ENCODE measurements around the gene DLG2. TPM values are rescaled to one million over a fixed set of nuclear protein-coding genes. Genes with fewer than 3 reads are reported as not detected.

The DLG2 gene
- total RNA-seq, 1 donor from 2014 or later: 2.1 TPM

GRCh38 chr11:83528877-83529276 is 2098.3 kb downstream of the DLG2 start:
- H3K4me3 Mint-ChIP-seq: no peak overlapping the region
- H3K36me3 Mint-ChIP-seq (ENCODE audit: low read depth): no peaks in the 10 kb centered on the region
- H3K9me3 Mint-ChIP-seq: no peaks in the 10 kb centered on the region
- no peak overlapping the region for H3K27ac Mint-ChIP-seq
- H3K4me1 Mint-ChIP-seq (ENCODE audit: low read depth): no peaks in the 10 kb centered on the region
- intact Hi-C loops (cut with micrococcal nuclease): no loop called here
- peaks cover 2% of the 10 kb centered on the region for H3K27me3 Mint-ChIP-seq (ENCODE audit: insufficient read depth)
- DNase-seq (ENCODE audit: low spot score): no peak

GRCh38 chr11:83528225-83528624 is 2098.9 kb downstream of the DLG2 start:
- no peak overlapping the region for H3K27ac Mint-ChIP-seq
- no peak for DNase-seq (ENCODE audit: low spot score)
- H3K9me3 Mint-ChIP-seq: no peaks in the 10 kb centered on the region
- H3K36me3 Mint-ChIP-seq (ENCODE audit: low read depth): no peaks in the 10 kb centered on the region
- no peak overlapping the region for H3K4me3 Mint-ChIP-seq
- peaks cover 2% of the 10 kb centered on the region for H3K27me3 Mint-ChIP-seq (ENCODE audit: insufficient read depth)
- intact Hi-C loops (cut with micrococcal nuclease): no loop called here
- no peaks in the 10 kb centered on the region for H3K4me1 Mint-ChIP-seq (ENCODE audit: low read depth)

GRCh38 chr11:83523676-83524075 is 2103.5 kb downstream of the DLG2 start:
- intact Hi-C loops (cut with micrococcal nuclease): no loop called here
- H3K27me3 Mint-ChIP-seq (ENCODE audit: insufficient read depth): peaks cover 2% of the 10 kb centered on the region
- H3K27ac Mint-ChIP-seq: no peak overlapping the region

GRCh38 chr11:83522911-83523310 is 2104.2 kb downstream of the DLG2 start:
- H3K27ac Mint-ChIP-seq: no peak overlapping the region
- H3K9me3 Mint-ChIP-seq: no peaks in the 10 kb centered on the region
- no peak overlapping the region for H3K4me3 Mint-ChIP-seq
- H3K4me1 Mint-ChIP-seq (ENCODE audit: low read depth): no peaks in the 10 kb centered on the region
- no peak for DNase-seq (ENCODE audit: low spot score)
- intact Hi-C loops (cut with micrococcal nuclease): no loop called here
- peaks cover 2% of the 10 kb centered on the region for H3K27me3 Mint-ChIP-seq (ENCODE audit: insufficient read depth)
- H3K36me3 Mint-ChIP-seq (ENCODE audit: low read depth): no peaks in the 10 kb centered on the region

More at GRCh38 chr11:83523676-83524075, 2103.5 kb downstream of the DLG2 start:
- no peak overlapping the region for H3K4me3 Mint-ChIP-seq
- no peaks in the 10 kb centered on the region for H3K9me3 Mint-ChIP-seq
- no peaks in the 10 kb centered on the region for H3K36me3 Mint-ChIP-seq (ENCODE audit: low read depth)
- DNase-seq (ENCODE audit: low spot score): no peak
- H3K4me1 Mint-ChIP-seq (ENCODE audit: low read depth): no peaks in the 10 kb centered on the region

- Mint-ChIP-seq H3K9me3 (no peaks in the 10 kb centered on the region), H3K36me3 (ENCODE audit: low read depth) (no peaks in the 10 kb centered on the region), H3K27ac (no peak overlapping the region), H3K4me1 (ENCODE audit: low read depth) (no peaks in the 10 kb centered on the region), H3K27me3 (ENCODE audit: insufficient read depth) (peaks cover 2% of the 10 kb centered on the region), H3K4me3 (no peak overlapping the region)
- intact Hi-C loops (cut with micrococcal nuclease): no loop called here
- DNase-seq (ENCODE audit: low spot score): no peak
These were observed 2105.2 kb downstream of the DLG2 start for GRCh38 chr11:83521647-83522596.

GRCh38 chr11:83520849-83521248 is 2106.3 kb downstream of the DLG2 start:
- Mint-ChIP-seq H3K4me1 (ENCODE audit: low read depth) (no peaks in the 10 kb centered on the region), H3K9me3 (no peaks in the 10 kb centered on the region), H3K27ac (no peak overlapping the region), H3K27me3 (ENCODE audit: insufficient read depth) (no peaks in the 10 kb centered on the region), H3K4me3 (no peak overlapping the region), H3K36me3 (ENCODE audit: low read depth) (no peaks in the 10 kb centered on the region)
- intact Hi-C loops (cut with micrococcal nuclease): no loop called here
- DNase-seq (ENCODE audit: low spot score): no peak

- H3K9me3 Mint-ChIP-seq: no peaks in the 10 kb centered on the region
- no peak overlapping the region for H3K27ac Mint-ChIP-seq
- no peaks in the 10 kb centered on the region for H3K36me3 Mint-ChIP-seq (ENCODE audit: low read depth)
- no peak overlapping the region for H3K4me3 Mint-ChIP-seq
- no peaks in the 10 kb centered on the region for H3K27me3 Mint-ChIP-seq (ENCODE audit: insufficient read depth)
- intact Hi-C loops (cut with micrococcal nuclease): no loop called here
- no peaks in the 10 kb centered on the region for H3K4me1 Mint-ChIP-seq (ENCODE audit: low read depth)
- no peak for DNase-seq (ENCODE audit: low spot score)
These were observed 2115.5 kb downstream of the DLG2 start for GRCh38 chr11:83511646-83512045.

- no peaks in the 10 kb centered on the region for H3K27me3 Mint-ChIP-seq (ENCODE audit: insufficient read depth)
- no peaks in the 10 kb centered on the region for H3K36me3 Mint-ChIP-seq (ENCODE audit: low read depth)
- H3K9me3 Mint-ChIP-seq: no peaks in the 10 kb centered on the region
- H3K4me3 Mint-ChIP-seq: no peak overlapping the region
- no peaks in the 10 kb centered on the region for H3K4me1 Mint-ChIP-seq (ENCODE audit: low read depth)
- intact Hi-C loops (cut with micrococcal nuclease): no loop called here
- no peak overlapping the region for H3K27ac Mint-ChIP-seq
- no peak for DNase-seq (ENCODE audit: low spot score)
These were observed 2116.3 kb downstream of the DLG2 start for GRCh38 chr11:83510530-83511460.

GRCh38 chr11:83508804-83509203 is 2118.3 kb downstream of the DLG2 start:
- intact Hi-C loops (cut with micrococcal nuclease): no loop called here
- Mint-ChIP-seq H3K9me3 (no peaks in the 10 kb centered on the region), H3K36me3 (ENCODE audit: low read depth) (no peaks in the 10 kb centered on the region), H3K27me3 (ENCODE audit: insufficient read depth) (no peaks in the 10 kb centered on the region), H3K4me3 (no peak overlapping the region), H3K4me1 (ENCODE audit: low read depth) (no peaks in the 10 kb centered on the region), H3K27ac (no peak overlapping the region)
- DNase-seq (ENCODE audit: low spot score): no peak

GRCh38 chr11:83502041-83502440 is 2125.1 kb downstream of the DLG2 start:
- Mint-ChIP-seq H3K27me3 (ENCODE audit: insufficient read depth) (no peaks in the 10 kb centered on the region), H3K36me3 (ENCODE audit: low read depth) (no peaks in the 10 kb centered on the region), H3K9me3 (no peaks in the 10 kb centered on the region), H3K4me1 (ENCODE audit: low read depth) (no peaks in the 10 kb centered on the region), H3K27ac (no peak overlapping the region), H3K4me3 (no peak overlapping the region)
- intact Hi-C loops (cut with micrococcal nuclease): no loop called here
- DNase-seq (ENCODE audit: low spot score): no peak

GRCh38 chr11:83493917-83494316 is 2133.2 kb downstream of the DLG2 start:
- Mint-ChIP-seq H3K27ac (no peak overlapping the region), H3K4me3 (no peak overlapping the region), H3K9me3 (no peaks in the 10 kb centered on the region), H3K27me3 (ENCODE audit: insufficient read depth) (peaks cover 5% of the 10 kb centered on the region), H3K36me3 (ENCODE audit: low read depth) (no peaks in the 10 kb centered on the region), H3K4me1 (ENCODE audit: low read depth) (no peaks in the 10 kb centered on the region)
- DNase-seq (ENCODE audit: low spot score): no peak
- intact Hi-C loops (cut with micrococcal nuclease): no loop called here

GRCh38 chr11:83493034-83493433 is 2134.1 kb downstream of the DLG2 start:
- Mint-ChIP-seq H3K9me3 (no peaks in the 10 kb centered on the region), H3K4me3 (no peak overlapping the region), H3K27me3 (ENCODE audit: insufficient read depth) (peaks cover 5% of the 10 kb centered on the region), H3K36me3 (ENCODE audit: low read depth) (no peaks in the 10 kb centered on the region), H3K27ac (no peak overlapping the region), H3K4me1 (ENCODE audit: low read depth) (no peaks in the 10 kb centered on the region)
- DNase-seq (ENCODE audit: low spot score): no peak
- intact Hi-C loops (cut with micrococcal nuclease): no loop called here

- H3K36me3 Mint-ChIP-seq (ENCODE audit: low read depth): no peaks in the 10 kb centered on the region
- no peaks in the 10 kb centered on the region for H3K27me3 Mint-ChIP-seq (ENCODE audit: insufficient read depth)
- no peaks in the 10 kb centered on the region for H3K9me3 Mint-ChIP-seq
- H3K4me1 Mint-ChIP-seq (ENCODE audit: low read depth): no peaks in the 10 kb centered on the region
- intact Hi-C loops (cut with micrococcal nuclease): no loop called here
- DNase-seq (ENCODE audit: low spot score): no peak
- no peak overlapping the region for H3K27ac Mint-ChIP-seq
- no peak overlapping the region for H3K4me3 Mint-ChIP-seq
These were observed 2143.3 kb downstream of the DLG2 start for GRCh38 chr11:83483808-83484207.
